Brain microvascular endothelial cell (primary cell): ENCODE results near the gene MAMDC4.

Experiments
- DNase-seq: peaks from one replicate; pipeline ENCODE4 v3.0.0-alpha.2; 2020
- H3K27ac ChIP-seq: fragments of 250-450 bp; sonication (Bioruptor Pico); 2 replicates; pipeline ENCODE4 v1.5.1; 2020; ENCODE audit warnings: mild to moderate bottlenecking, moderate library complexity
- H3K27me3 ChIP-seq: fragments of 250-450 bp; sonication (Bioruptor Pico); replicated peaks from 2 replicates; pipeline ENCODE4 v1.5.1; 2020; ENCODE audit warnings: mild to moderate bottlenecking
- H3K36me3 ChIP-seq: fragments of 250-450 bp; sonication (Bioruptor Pico); replicated peaks from 2 replicates; pipeline ENCODE4 v1.5.1; 2020; ENCODE audit warnings: mild to moderate bottlenecking
- H3K4me3 ChIP-seq: 2 replicates; pipeline ENCODE4 v1.5.1; 2011; ENCODE audit warnings: low read depth, mild to moderate bottlenecking, control low read depth, low read length, moderate library complexity
- in situ Hi-C: cut with HindIII; loops from 2 replicates; pipeline ENCODE4 v1.10.0; 2017; ENCODE audit warnings: low sequenced_read_pairs, low pct_ligation_motif_present
- TF ChIP-seq, protein P1 (sequence below): IDR thresholded peaks from 2 replicates; pipeline ENCODE4 v1.5.1; 2011; ENCODE audit warnings: low read depth, mild to moderate bottlenecking, moderate library complexity, low read length, control low read depth, inconsistent platforms; ENCODE audit errors: missing control alignments

Gene MAMDC4

DNA sequence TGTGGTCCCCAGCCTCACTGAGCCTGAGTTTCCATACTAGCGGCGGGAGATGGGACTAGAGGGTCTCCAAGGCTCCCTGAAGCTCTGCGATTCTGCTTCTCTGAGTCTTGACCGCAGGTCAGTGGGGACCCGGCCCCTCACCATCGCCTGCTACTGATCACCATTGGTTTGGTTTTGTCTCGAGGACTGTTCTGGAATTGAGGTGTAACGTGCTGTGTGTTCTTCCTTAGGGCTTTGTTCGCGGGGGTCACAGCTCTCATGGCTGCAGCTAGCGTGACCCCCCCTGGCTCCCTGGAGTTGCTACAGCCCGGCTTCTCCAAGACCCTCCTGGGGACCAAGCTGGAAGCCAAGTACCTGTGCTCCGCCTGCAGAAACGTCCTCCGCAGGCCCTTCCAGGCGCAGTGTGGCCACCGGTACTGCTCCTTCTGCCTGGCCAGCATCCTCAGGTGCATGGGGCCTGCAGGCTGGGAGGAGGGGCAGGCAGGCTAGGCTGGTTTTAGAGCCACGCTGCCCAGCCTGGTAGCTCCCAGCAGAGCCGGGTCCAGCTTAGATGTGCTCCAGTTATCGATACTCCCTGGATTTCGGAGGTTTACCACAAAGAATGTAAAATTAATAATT lies 46.4 kb downstream of the MAMDC4 start:
- peaks cover 7% of the 10 kb centered on the region for H3K36me3 ChIP-seq

DNA sequence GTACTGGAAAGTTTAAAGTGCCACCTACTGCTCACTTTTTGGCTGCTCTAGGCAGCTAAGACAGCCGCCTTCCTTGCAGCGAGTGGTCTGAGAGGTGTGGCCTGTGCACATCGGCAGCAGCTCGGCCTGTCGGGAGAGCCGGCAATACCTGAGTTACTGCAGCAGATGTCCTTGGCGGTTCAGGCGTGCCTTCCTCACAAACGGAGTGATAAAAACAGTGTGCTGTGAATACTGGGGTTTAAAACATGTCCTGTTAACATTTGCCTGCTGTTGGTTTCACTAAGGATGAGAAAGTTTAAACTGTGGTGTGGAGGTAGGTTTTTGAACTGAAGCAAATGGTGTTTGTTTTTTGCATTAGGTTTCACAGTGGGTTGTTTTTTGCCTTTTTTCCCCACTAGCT lies 47.0 kb downstream of the MAMDC4 start:
- no peak for DNase-seq

More for the DNA sequence above, 46.4 kb downstream of the MAMDC4 start:
- TF ChIP-seq, protein P1, sequence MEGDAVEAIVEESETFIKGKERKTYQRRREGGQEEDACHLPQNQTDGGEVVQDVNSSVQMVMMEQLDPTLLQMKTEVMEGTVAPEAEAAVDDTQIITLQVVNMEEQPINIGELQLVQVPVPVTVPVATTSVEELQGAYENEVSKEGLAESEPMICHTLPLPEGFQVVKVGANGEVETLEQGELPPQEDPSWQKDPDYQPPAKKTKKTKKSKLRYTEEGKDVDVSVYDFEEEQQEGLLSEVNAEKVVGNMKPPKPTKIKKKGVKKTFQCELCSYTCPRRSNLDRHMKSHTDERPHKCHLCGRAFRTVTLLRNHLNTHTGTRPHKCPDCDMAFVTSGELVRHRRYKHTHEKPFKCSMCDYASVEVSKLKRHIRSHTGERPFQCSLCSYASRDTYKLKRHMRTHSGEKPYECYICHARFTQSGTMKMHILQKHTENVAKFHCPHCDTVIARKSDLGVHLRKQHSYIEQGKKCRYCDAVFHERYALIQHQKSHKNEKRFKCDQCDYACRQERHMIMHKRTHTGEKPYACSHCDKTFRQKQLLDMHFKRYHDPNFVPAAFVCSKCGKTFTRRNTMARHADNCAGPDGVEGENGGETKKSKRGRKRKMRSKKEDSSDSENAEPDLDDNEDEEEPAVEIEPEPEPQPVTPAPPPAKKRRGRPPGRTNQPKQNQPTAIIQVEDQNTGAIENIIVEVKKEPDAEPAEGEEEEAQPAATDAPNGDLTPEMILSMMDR = no peak
- Histone ChIP-seq H3K27ac (no peak overlapping the region), H3K4me3 (no peak overlapping the region), H3K27me3 (no peaks in the 10 kb centered on the region)
- in situ Hi-C loops = no loop called here
- DNase-seq = no peak

DNA sequence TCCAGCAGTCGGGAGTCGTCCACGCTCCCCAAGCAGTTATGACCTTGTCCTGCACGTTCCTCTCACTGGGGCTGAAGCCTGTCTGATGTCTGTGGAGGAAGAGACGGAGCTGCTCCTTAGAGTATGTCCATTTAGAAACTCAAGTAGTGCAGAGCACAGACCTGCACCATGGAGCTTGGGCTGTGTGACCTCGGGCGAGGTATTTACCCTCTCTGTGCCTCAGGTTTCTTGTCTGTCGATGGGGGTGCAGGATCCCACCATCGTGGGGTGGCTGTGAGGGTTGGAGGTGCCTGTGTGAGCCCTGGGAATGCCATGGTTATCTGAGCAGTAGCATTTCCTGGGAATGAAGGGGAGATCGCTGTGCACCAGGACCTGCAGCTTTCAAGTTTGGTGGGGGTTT lies 48.4 kb downstream of the MAMDC4 start:
- TF ChIP-seq, protein P1 = no peak
- H3K27ac ChIP-seq = no peak overlapping the region
- H3K4me3 ChIP-seq = no peak overlapping the region
- no peaks in the 10 kb centered on the region for H3K27me3 ChIP-seq
- DNase-seq = no peak
- in situ Hi-C loops = no loop called here
- peaks cover 8% of the 10 kb centered on the region for H3K36me3 ChIP-seq

More for the DNA sequence above, 47.0 kb downstream of the MAMDC4 start:
- TF ChIP-seq, protein P1 = no peak
- Histone ChIP-seq H3K36me3 (peaks cover 7% of the 10 kb centered on the region), H3K27me3 (no peaks in the 10 kb centered on the region), H3K4me3 (no peak overlapping the region), H3K27ac (no peak overlapping the region)
- in situ Hi-C loops = no loop called here

DNA sequence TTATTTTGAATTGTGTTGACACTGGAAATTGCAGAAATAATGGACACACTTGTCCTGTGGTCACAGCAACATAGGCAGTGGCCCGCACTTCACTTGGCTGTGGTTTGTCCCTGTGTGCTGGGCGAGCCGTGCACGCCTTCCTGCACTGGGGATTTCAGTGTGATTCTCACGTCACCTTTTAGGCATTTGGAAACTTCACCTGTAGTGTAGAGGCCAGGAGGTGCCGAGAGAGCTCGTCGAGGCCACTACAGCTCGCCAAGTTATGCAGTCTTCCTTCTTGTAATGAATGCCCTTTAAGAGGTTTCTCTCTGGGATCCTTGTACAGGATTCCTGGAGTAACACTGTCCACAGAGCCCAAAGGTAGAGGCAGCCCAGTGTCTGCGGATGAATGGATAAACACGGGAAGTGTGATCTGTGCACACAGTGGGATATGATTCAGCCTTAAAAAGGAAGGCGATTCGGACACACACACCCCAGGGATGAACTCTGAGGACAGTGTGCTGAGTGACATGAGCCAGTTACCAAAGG lies 48.9 kb downstream of the MAMDC4 start:
- in situ Hi-C loops = no loop called here
- TF ChIP-seq, protein P1 = no peak
- H3K36me3 ChIP-seq = peaks cover 11% of the 10 kb centered on the region
- H3K4me3 ChIP-seq = no peak overlapping the region
- H3K27ac ChIP-seq = peak overlapping the region; percentile 71
- H3K27me3 ChIP-seq = no peaks in the 10 kb centered on the region
- no peak for DNase-seq

DNA sequence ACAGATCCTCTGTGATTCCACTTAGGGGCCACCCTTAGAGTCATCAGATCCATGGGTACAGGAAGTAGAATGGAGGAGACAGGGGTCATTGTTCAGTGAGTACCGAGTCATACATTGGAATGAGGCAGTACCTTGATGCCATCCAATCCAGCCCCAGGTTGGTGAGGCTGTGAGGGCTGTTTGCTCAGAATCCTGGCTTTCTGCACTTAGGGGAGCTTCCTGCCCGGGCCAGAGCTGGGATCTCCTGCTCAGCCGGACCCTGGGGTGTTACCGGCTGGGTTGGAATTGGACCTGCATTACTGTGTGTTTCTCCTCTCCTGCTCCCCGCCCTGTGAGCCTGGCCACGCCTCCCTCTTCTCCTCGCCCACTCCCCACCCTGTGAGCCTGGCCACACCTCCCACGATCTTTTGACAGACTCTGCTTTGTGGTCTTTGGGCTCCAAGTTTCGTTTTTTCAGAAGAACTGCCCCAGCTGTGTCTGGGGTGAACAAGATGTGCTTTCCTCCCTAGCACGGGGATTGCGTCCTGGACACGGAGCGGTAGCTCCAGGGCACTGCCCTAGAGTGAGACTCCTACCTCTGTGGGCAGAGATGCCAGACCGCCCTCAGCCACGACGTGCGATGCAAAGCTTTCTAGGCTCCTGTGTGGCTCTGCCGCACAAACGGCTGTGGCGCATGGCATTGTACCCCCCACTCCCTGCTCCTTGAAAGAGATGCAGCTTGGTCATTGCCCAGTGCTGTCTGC lies 49.5 kb downstream of the MAMDC4 start:
- peak overlapping the region; percentile 71 for H3K27ac ChIP-seq
- H3K27me3 ChIP-seq = no peaks in the 10 kb centered on the region
- DNase-seq = peak; percentile 12
- TF ChIP-seq, protein P1 = no peak
- peak overlapping the region; percentile 5 for H3K4me3 ChIP-seq
- in situ Hi-C loops = no loop called here
- peaks cover 17% of the 10 kb centered on the region for H3K36me3 ChIP-seq
